Endothelial cell of umbilical vein (primary cell): ENCODE data around the gene RASD1. TPM values are rescaled to one million over a fixed set of nuclear protein-coding genes. Genes with fewer than 3 reads are reported as not detected.

ENCODE experiments used
- BruUV-seq: library from RNA; stranded (reverse); fragments of 400-500 nt; replicated peaks from 2 replicates; lab custom pipeline; 2021; lab: Mats Ljungman, UMichigan
- CTCF ChIA-PET: fragments of 300-600, 350-600 bp; sonication (Branson Sonifier 250); formaldehyde crosslinking; loops from one replicate; lab custom pipeline; 2021; ENCODE audit warnings: antibody characterized with exemption, inconsistent platforms; lab: Charles Lee
- POLR2A ChIA-PET: fragments of 300-600, 350-600 bp; sonication (Branson Sonifier 250); formaldehyde crosslinking; loops from one replicate; lab custom pipeline; 2021; ENCODE audit warnings: antibody characterized with exemption, inconsistent platforms; lab: Charles Lee
- DNase-seq: peaks from one replicate; pipeline ENCODE4 v3.0.0-alpha.2; 2011; ENCODE audit warnings: low read depth, low spot score
- FAIRE-seq: peaks from 2 replicates; lab custom pipeline; 2011; peaks lifted over from hg19 to GRCh38; lab: Jason Lieb, UNC
- H2AFZ ChIP-seq: 2 replicates; pipeline ENCODE4 v1.6.0; 2012; ENCODE audit warnings: low read depth, low read length, control low read depth, inconsistent platforms
- H3K27ac ChIP-seq: 2 replicates; pipeline ENCODE4 v1.5.1; 2011; ENCODE audit warnings: low read depth, mild to moderate bottlenecking, control low read depth, low read length, moderate library complexity; ENCODE audit not compliant: insufficient read depth
- H3K27me3 ChIP-seq, 2 experiments: 2 replicates each; pipeline versions ENCODE4 v1.6.0 to v1.6.1; 2011; ENCODE audit warnings: low read length in 2 of 2, mixed read lengths in 1 of 2; ENCODE audit not compliant: control insufficient read depth in 2 of 2, insufficient read depth in 2 of 2
- H3K36me3 ChIP-seq, 2 experiments: 2 replicates in 1 of 2; 3 replicates in 1 of 2; pipeline ENCODE4 v1.5.1; 2011; ENCODE audit warnings: low read length in 2 of 2, mild to moderate bottlenecking in 1 of 2, moderate library complexity in 1 of 2; ENCODE audit not compliant: control insufficient read depth in 2 of 2, insufficient read depth in 2 of 2; ENCODE audit errors: extremely low read depth in 1 of 2
- H3K4me1 ChIP-seq: 3 replicates; pipeline ENCODE4 v1.5.1; 2011; ENCODE audit warnings: mild to moderate bottlenecking, low read length; ENCODE audit not compliant: control insufficient read depth, insufficient read depth; ENCODE audit errors: extremely low read depth
- H3K4me2 ChIP-seq: 2 replicates; pipeline ENCODE4 v1.6.1; 2011; ENCODE audit warnings: low read length, control low read depth, mixed read lengths; ENCODE audit not compliant: insufficient read depth
- H3K4me3 ChIP-seq, 3 experiments: fragments of 200-600 bp in 1 of 3; sonication (generic), shearing (Covaris generic) in 1 of 3; replicated peaks in 1 of 3; 2 replicates each; pipeline ENCODE4 v1.5.1; 2011 to 2016; ENCODE audit warnings: control low read depth in 3 of 3, low read length in 3 of 3, mild to moderate bottlenecking in 2 of 3, inconsistent platforms in 1 of 3, low read depth in 1 of 3, moderate library complexity in 1 of 3; ENCODE audit not compliant: insufficient read depth in 1 of 3
- H3K79me2 ChIP-seq: 2 replicates; pipeline ENCODE4 v1.6.0; 2012; ENCODE audit warnings: low read length, inconsistent platforms; ENCODE audit not compliant: control insufficient read depth, insufficient read depth
- H3K9ac ChIP-seq: replicated peaks from 2 replicates; pipeline ENCODE3; 2011; ENCODE audit warnings: low read length, control low read depth; ENCODE audit not compliant: insufficient read depth; ENCODE audit errors: extremely low read depth
- H3K9me1 ChIP-seq: replicated peaks from 3 replicates; pipeline ENCODE4 v1.6.0; 2011; ENCODE audit warnings: mild to moderate bottlenecking, low read length; ENCODE audit not compliant: control insufficient read depth, insufficient read depth; ENCODE audit errors: extremely low read depth
- H3K9me3 ChIP-seq: replicated peaks from 2 replicates; pipeline ENCODE4 v1.5.1; 2012; ENCODE audit warnings: low read length, inconsistent platforms; ENCODE audit not compliant: control insufficient read depth, insufficient read depth
- H4K20me1 ChIP-seq: replicated peaks from 2 replicates; pipeline ENCODE3; 2011; ENCODE audit warnings: mild to moderate bottlenecking, low read length; ENCODE audit not compliant: control insufficient read depth, insufficient read depth; ENCODE audit errors: extremely low read depth
- EZH2 ChIP-seq: IDR thresholded peaks from 2 replicates; pipeline ENCODE4 v1.6.1; 2012; ENCODE audit warnings: borderline replicate concordance, low read depth, mild to moderate bottlenecking, moderate library complexity, low read length, inconsistent platforms; ENCODE audit not compliant: severe bottlenecking
- FOS ChIP-seq: IDR thresholded peaks from 2 replicates; pipeline ENCODE4 v1.6.1; 2011; ENCODE audit warnings: mild to moderate bottlenecking, low read length, moderate library complexity, borderline replicate concordance; ENCODE audit not compliant: insufficient read depth
- GATA2 ChIP-seq: IDR thresholded peaks from 2 replicates; pipeline ENCODE4 v1.7.0; 2011; ENCODE audit warnings: low read depth, mild to moderate bottlenecking, moderate library complexity, mixed read lengths, low read length; ENCODE audit not compliant: insufficient read length, insufficient read depth
- JUN ChIP-seq: IDR thresholded peaks from 2 replicates; pipeline ENCODE4 v1.6.1; 2011; ENCODE audit warnings: borderline replicate concordance, low read depth; ENCODE audit not compliant: insufficient read length, insufficient read depth
- MAX ChIP-seq: IDR thresholded peaks from 2 replicates; pipeline ENCODE4 v1.6.1; 2011; ENCODE audit not compliant: insufficient read depth, insufficient read length
- MYC ChIP-seq: IDR thresholded peaks from one replicate; pipeline ENCODE4 v1.6.1; 2011; ENCODE audit warnings: mild to moderate bottlenecking, low read depth, low read length
- POLR2A ChIP-seq: IDR thresholded peaks from 2 replicates; pipeline ENCODE4 v1.6.1; 2012; ENCODE audit warnings: low read depth, mild to moderate bottlenecking, control low read depth, low read length
- POLR2AphosphoS5 ChIP-seq: IDR thresholded peaks from 2 replicates; pipeline ENCODE4 v1.6.1; 2012; ENCODE audit warnings: low read depth, mild to moderate bottlenecking, control low read depth, low read length, moderate library complexity; ENCODE audit not compliant: insufficient read depth
- dilution Hi-C: fragments of 300-500 bp; cut with MboI; formaldehyde crosslinking; loops from one replicate; pipeline ENCODE4 v1.15.0; 2019; ENCODE audit warnings: low sequenced_read_pairs; ENCODE audit not compliant: extremely low pct_ligation_motif_present
- intact Hi-C: fragments of 100-400 bp; cut with micrococcal nuclease; formaldehyde crosslinking; loops from one replicate; pipeline ENCODE4 v1.10.0; 2022
- polyA plus RNA-seq, 4 experiments: library from polyadenylated mRNA; depleted of rRNA in 3 of 4; stranded (reverse) in 3 of 4; unstranded in 1 of 4; fragments of >200 nt; gene quantifications; 2 replicates each; pipeline versions ENCODE4 v1.2.1 to v1.2.3, GENCODE V29; 2011 to 2012; ENCODE audit warnings: missing spikeins in 1 of 4
- total RNA-seq: library from RNA; stranded (reverse); gene quantifications from 2 replicates; pipeline ENCODE4 v1.2.3, GENCODE V29; 2021
- TF ChIP-seq, protein P1 (sequence below), 2 donors: IDR thresholded peaks; 1 replicate in 1 of 2; 2 replicates in 1 of 2; pipeline ENCODE4 v1.5.1; 2011; ENCODE audit warnings: low read length in 2 of 2, mild to moderate bottlenecking in 2 of 2, moderate library complexity in 2 of 2, control low read depth in 1 of 2, inconsistent platforms in 1 of 2, low read depth in 1 of 2; ENCODE audit not compliant: insufficient read depth in 1 of 2; ENCODE audit errors: extremely low read depth in 1 of 2

The RASD1 gene
- total and polyA plus RNA-seq, 2 donors (not counting 3 experiments of a cell fraction or from before 2014, with no cell fraction given), result 4.2 to 15.7 TPM

- FAIRE-seq (no peak), DNase-seq (no peak)
- H3K4me1 ChIP-seq, result no peaks in the 10 kb centered on the region
- no TSS peak for BruUV-seq
- no peaks in the 10 kb centered on the region for H3K36me3 ChIP-seq
- no peaks in the 10 kb centered on the region for H3K9me3 ChIP-seq
- H3K79me2 ChIP-seq, result no peaks in the 10 kb centered on the region
- no peaks in the 10 kb centered on the region for H3K9me1 ChIP-seq
- H3K4me3 ChIP-seq, result no peak overlapping the region
- H3K27me3 ChIP-seq, result peaks cover 35 to 45% of the 10 kb centered on the region in 2 experiments
- no peak overlapping the region for H3K27ac ChIP-seq
- POLR2A ChIA-PET, result no interaction called here
- intact Hi-C loops (loop anchor here (5.0 kb wide), 1 partner anchor 57 kb away; no protein-coding TSS in a partner anchor), dilution Hi-C loops (loop anchor here (10.0 kb wide), 1 partner anchor 95 kb away; no protein-coding TSS in a partner anchor)
- TF ChIP-seq MYC (no peak), GATA2 (no peak), POLR2A (no peak), MAX (no peak), FOS (no peak), EZH2 (no peak), JUN (no peak), POLR2AphosphoS5 (no peak)
- TF ChIP-seq, protein P1, sequence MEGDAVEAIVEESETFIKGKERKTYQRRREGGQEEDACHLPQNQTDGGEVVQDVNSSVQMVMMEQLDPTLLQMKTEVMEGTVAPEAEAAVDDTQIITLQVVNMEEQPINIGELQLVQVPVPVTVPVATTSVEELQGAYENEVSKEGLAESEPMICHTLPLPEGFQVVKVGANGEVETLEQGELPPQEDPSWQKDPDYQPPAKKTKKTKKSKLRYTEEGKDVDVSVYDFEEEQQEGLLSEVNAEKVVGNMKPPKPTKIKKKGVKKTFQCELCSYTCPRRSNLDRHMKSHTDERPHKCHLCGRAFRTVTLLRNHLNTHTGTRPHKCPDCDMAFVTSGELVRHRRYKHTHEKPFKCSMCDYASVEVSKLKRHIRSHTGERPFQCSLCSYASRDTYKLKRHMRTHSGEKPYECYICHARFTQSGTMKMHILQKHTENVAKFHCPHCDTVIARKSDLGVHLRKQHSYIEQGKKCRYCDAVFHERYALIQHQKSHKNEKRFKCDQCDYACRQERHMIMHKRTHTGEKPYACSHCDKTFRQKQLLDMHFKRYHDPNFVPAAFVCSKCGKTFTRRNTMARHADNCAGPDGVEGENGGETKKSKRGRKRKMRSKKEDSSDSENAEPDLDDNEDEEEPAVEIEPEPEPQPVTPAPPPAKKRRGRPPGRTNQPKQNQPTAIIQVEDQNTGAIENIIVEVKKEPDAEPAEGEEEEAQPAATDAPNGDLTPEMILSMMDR (IDR thresholded peaks at IDR 0.05; ENCODE audit: extremely low read depth in 1 of 2, insufficient read depth in 1 of 2, low read depth in 1 of 2, low read length in 2 of 2), result no peak
- H3K9ac ChIP-seq, result no peak overlapping the region
- CTCF ChIA-PET, result no interaction called here
- no peak overlapping the region for H2AFZ ChIP-seq
- H4K20me1 ChIP-seq, result no peaks in the 10 kb centered on the region
- H3K4me2 ChIP-seq, result no peak overlapping the region
Observed at GRCh38 chr17:17469996-17470395, 26.2 kb downstream of the RASD1 start.
